ENCODE results near the gene ZNF207. TPM values are rescaled to one million over a fixed set of nuclear protein-coding genes. Genes with fewer than 3 reads are reported as not detected.

ZNF207 gene
- total and polyA plus RNA-seq, 5 donors from 2014 or later: 149 to 316 (median 185) TPM

DNA sequence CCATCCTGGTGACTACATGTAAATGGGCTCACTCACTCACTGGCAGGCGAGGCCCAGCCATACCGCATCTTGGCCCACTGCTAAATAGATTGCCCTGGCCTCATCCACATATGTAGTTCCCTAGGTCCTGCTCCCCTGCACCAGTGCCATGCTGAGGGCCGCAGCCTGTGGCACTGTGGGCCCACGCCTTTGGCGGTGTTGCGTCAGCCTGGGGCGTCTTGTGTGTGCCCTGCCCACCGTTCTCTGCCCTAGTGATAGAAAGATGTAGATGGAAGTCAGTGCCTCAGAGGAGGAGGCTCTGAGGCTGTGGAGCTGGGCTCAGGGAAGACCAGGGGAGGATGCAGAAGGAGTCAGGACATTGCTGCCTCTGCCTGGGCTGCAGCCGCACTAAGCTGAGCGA lies 26.9 kb upstream of the ZNF207 start:
- Histone ChIP-seq H3K4me3 (ENCODE audit: low read depth, low read length) (no peak overlapping the region), H3K36me3 (ENCODE audit: control insufficient read depth, insufficient read depth, low read length) (no peaks in the 10 kb centered on the region), H3K27ac (ENCODE audit: insufficient read depth, low read length, poor library complexity, severe bottlenecking) (no peak overlapping the region), H3K27me3 (ENCODE audit: control insufficient read depth, insufficient read depth, low read length) (no peaks in the 10 kb centered on the region), H3K9me3 (ENCODE audit: control insufficient read depth in 2 of 2, low read length in 2 of 2) (no peaks in the 10 kb centered on the region), H3K4me1 (ENCODE audit: control insufficient read depth, insufficient read depth, low read length, poor library complexity, severe bottlenecking) (no peaks in the 10 kb centered on the region)
- Mint-ChIP-seq H3K4me1 (peaks cover 0 to 17% (median 1%) of the 10 kb centered on the region in 4 donors), H3K27me3 (peaks cover 5% of the 10 kb centered on the region), H3K27ac (peak overlapping the region in 1 of 3 donors; percentile 26), H3K36me3 (no peaks in the 10 kb centered on the region), H3K9me3 (no peaks in the 10 kb centered on the region), H3K4me3 (no peak overlapping the region)
- no peak for ATAC-seq (ENCODE audit: low read depth in 2 of 2)
- no peak for DNase-seq

DNA sequence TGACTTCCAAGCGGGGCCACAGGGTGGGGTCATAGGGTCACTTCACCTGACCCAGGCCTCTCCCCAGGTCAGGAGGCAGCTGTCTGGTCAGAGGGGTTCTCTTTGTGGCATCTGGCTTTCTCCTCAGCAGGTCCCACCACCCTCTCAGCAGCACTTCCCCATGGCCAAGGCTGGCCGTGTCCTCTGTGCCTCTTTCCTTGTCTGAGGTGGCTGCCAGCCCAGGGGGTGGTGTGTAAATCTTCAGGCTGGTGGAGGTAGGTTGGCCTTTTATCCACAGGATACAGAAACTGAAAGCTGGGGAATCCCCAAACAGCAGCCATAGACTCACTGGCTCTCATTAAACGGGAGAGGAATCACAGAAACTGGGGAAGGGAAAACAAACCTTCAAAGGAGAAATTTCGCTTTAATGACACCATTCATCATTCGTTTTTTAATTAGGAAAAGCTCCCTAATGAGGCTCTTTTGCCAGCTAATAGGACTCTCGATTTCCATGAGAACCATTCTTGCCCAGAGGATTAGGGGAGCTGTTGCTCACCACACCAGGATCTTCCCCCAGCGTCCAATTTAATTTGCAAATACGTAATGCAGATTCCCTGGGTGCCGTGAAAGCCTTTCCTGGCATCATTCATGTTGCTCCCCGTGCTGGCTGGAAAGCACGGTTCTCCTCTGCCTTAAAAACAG lies 26.0 kb upstream of the ZNF207 start:
- H3K4me3 Mint-ChIP-seq: no peak overlapping the region

DNA sequence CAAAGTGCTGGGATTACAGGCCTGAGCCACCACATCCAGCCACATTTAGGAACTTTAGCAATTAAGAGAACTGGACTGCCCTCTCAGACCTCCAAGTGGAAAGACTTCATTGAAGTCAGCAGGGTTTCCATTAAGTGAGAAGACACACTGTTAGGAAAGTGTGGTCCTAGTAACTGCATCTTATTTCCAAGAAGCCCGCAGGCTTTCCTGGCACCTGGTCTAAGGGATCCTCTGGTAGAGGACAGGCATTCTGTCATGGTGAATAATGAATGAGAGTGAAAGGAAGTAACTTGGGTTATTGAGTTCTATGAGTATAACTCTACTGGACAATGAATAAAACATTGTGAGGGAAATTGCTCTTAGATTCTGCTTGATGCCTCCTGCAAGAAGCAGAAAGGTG lies 22.0 kb upstream of the ZNF207 start:
- DNase-seq (no peak), ATAC-seq (ENCODE audit: low read depth in 2 of 2) (no peak)
- Histone ChIP-seq H3K36me3 (ENCODE audit: control insufficient read depth, insufficient read depth, low read length) (peaks cover under 1% of the 10 kb centered on the region), H3K9me3 (ENCODE audit: control insufficient read depth in 2 of 2, low read length in 2 of 2) (no peaks in the 10 kb centered on the region), H3K27me3 (ENCODE audit: control insufficient read depth, insufficient read depth, low read length) (no peaks in the 10 kb centered on the region), H3K4me3 (ENCODE audit: low read depth, low read length) (no peak overlapping the region), H3K4me1 (ENCODE audit: control insufficient read depth, insufficient read depth, low read length, poor library complexity, severe bottlenecking) (no peaks in the 10 kb centered on the region), H3K27ac (ENCODE audit: insufficient read depth, low read length, poor library complexity, severe bottlenecking) (no peak overlapping the region)
- H3K27me3 Mint-ChIP-seq: no peaks in the 10 kb centered on the region
- H3K9me3 Mint-ChIP-seq: no peaks in the 10 kb centered on the region
- no peak overlapping the region for H3K4me3 Mint-ChIP-seq
- peak overlapping the region in 1 of 3 donors; percentile 10 for H3K27ac Mint-ChIP-seq
- H3K4me1 Mint-ChIP-seq: peaks cover 10 to 26% (median 11%) of the 10 kb centered on the region in 4 donors
- no peaks in the 10 kb centered on the region for H3K36me3 Mint-ChIP-seq

More for the DNA sequence above, 26.0 kb upstream of the ZNF207 start:
- H3K4me3 ChIP-seq (ENCODE audit: low read depth, low read length): no peak overlapping the region
- Mint-ChIP-seq H3K4me1 (peaks cover 0 to 15% (median 1%) of the 10 kb centered on the region in 4 donors), H3K36me3 (no peaks in the 10 kb centered on the region), H3K9me3 (no peaks in the 10 kb centered on the region), H3K27me3 (peaks cover 5% of the 10 kb centered on the region), H3K27ac (peak overlapping the region in 2 of 3 donors; percentile 15 to 26)
- H3K4me1 ChIP-seq (ENCODE audit: control insufficient read depth, insufficient read depth, low read length, poor library complexity, severe bottlenecking): no peaks in the 10 kb centered on the region
- H3K9me3 ChIP-seq (ENCODE audit: control insufficient read depth in 2 of 2, low read length in 2 of 2): no peaks in the 10 kb centered on the region
- peak; percentile 19 to 53 for ATAC-seq (ENCODE audit: low read depth in 2 of 2)
- DNase-seq: peak in 1 of 3 donors; percentile 59
- H3K36me3 ChIP-seq (ENCODE audit: control insufficient read depth, insufficient read depth, low read length): no peaks in the 10 kb centered on the region
- H3K27me3 ChIP-seq (ENCODE audit: control insufficient read depth, insufficient read depth, low read length): no peaks in the 10 kb centered on the region
- H3K27ac ChIP-seq (ENCODE audit: insufficient read depth, low read length, poor library complexity, severe bottlenecking): no peak overlapping the region

DNA sequence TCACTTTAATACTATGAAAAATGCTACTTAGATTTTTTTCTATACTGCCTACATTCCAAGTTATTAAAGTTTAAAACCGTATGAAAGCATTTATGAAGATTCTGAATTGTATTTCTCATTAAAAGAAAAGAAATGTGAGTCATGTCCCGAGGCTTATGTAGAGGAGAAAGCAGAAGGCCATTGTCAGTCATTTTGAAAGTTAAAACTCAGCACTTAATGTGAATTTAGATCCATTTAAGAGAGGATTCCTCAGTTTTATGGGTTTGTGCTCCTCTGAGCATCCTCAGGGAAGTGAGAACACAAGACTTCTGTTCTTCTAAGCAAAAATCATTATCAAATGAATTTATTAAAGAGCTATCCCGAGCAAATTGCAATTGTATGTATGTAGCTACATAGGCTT lies 19.8 kb upstream of the ZNF207 start:
- H3K4me1 ChIP-seq (ENCODE audit: control insufficient read depth, insufficient read depth, low read length, poor library complexity, severe bottlenecking): no peaks in the 10 kb centered on the region
- no peak overlapping the region for H3K27ac Mint-ChIP-seq
- no peaks in the 10 kb centered on the region for H3K9me3 ChIP-seq (ENCODE audit: control insufficient read depth in 2 of 2, low read length in 2 of 2)
- H3K36me3 ChIP-seq (ENCODE audit: control insufficient read depth, insufficient read depth, low read length): peaks cover 20% of the 10 kb centered on the region
- no peaks in the 10 kb centered on the region for H3K27me3 ChIP-seq (ENCODE audit: control insufficient read depth, insufficient read depth, low read length)
- no peak overlapping the region for H3K4me3 ChIP-seq (ENCODE audit: low read depth, low read length)
- no peak for ATAC-seq (ENCODE audit: low read depth in 2 of 2)
- no peaks in the 10 kb centered on the region for H3K27me3 Mint-ChIP-seq
- DNase-seq: no peak
- H3K36me3 Mint-ChIP-seq: peaks cover 13% of the 10 kb centered on the region
- H3K4me3 Mint-ChIP-seq: no peak overlapping the region
- no peaks in the 10 kb centered on the region for H3K9me3 Mint-ChIP-seq
- H3K4me1 Mint-ChIP-seq: peaks cover 7 to 19% (median 12%) of the 10 kb centered on the region in 4 donors
- H3K27ac ChIP-seq (ENCODE audit: insufficient read depth, low read length, poor library complexity, severe bottlenecking): no peak overlapping the region

DNA sequence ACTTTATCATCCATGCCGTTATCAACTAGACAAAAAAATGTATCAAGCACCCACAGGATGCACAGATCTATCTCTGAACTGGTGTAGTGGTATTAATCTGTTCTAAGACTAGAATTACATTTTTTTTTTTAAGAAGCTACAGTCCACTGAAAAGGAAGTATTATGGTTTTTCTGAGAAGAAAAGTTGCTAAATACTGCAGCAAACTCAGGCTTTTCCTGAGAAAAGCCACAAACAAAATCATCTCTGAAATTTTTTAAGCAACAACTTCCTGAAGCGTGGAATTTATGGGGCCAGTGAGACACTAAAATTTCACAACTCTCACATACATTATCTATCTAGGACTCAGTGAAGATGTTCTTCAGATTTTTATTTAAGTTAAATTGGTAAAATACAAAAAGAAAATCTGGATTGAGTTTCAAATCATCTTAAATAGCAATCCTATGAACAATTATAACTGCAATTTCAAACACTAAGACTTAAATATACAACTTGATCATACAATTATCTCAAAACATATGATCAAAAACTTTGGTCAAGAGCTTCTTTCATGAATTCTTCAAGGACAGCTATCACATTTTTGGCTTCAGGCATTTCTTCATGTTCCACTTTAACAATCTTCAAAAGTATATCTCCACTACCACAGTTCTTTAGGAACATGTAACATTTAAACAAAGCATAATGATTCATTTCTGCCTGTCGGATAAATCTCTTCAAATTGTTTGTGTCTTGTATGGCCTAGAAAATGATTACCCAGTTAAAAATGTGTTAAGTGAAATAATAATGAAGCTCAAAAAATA lies 18.5 kb upstream of the ZNF207 start:
- Mint-ChIP-seq H3K4me3 (no peak overlapping the region), H3K4me1 (peaks cover 7 to 19% (median 12%) of the 10 kb centered on the region in 4 donors), H3K9me3 (no peaks in the 10 kb centered on the region), H3K27ac (peak overlapping the region in 1 of 3 donors; percentile 74), H3K27me3 (no peaks in the 10 kb centered on the region), H3K36me3 (peaks cover 21% of the 10 kb centered on the region)
- Histone ChIP-seq H3K36me3 (ENCODE audit: control insufficient read depth, insufficient read depth, low read length) (peaks cover 29% of the 10 kb centered on the region), H3K4me1 (ENCODE audit: control insufficient read depth, insufficient read depth, low read length, poor library complexity, severe bottlenecking) (no peaks in the 10 kb centered on the region), H3K27ac (ENCODE audit: insufficient read depth, low read length, poor library complexity, severe bottlenecking) (no peak overlapping the region), H3K4me3 (ENCODE audit: low read depth, low read length) (no peak overlapping the region), H3K27me3 (ENCODE audit: control insufficient read depth, insufficient read depth, low read length) (no peaks in the 10 kb centered on the region), H3K9me3 (ENCODE audit: control insufficient read depth in 2 of 2, low read length in 2 of 2) (no peaks in the 10 kb centered on the region)
- peak in 1 of 3 donors; percentile 73 for DNase-seq
- ATAC-seq (ENCODE audit: low read depth in 2 of 2): no peak

DNA sequence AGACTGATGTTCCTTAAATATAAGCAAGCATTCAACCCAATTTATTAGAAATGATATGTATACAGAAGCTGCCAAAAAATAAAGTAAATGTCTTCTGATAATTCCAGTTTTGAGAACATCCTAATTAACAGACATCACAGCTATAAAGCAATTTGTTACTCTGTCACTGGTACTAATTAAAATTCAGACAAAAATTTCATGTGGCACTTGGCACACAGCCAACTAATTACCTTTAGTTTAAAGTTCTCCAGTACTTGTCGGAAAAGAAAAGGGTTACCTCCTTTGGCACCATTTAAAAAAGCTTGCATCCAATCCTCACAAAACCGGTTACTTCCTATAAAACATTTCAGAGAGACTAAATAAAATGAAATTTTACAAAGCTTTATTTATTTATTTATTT lies 16.8 kb upstream of the ZNF207 start:
- no peaks in the 10 kb centered on the region for H3K9me3 Mint-ChIP-seq
- H3K27ac Mint-ChIP-seq: no peak overlapping the region
- H3K4me3 ChIP-seq (ENCODE audit: low read depth, low read length): no peak overlapping the region
- DNase-seq (no peak), ATAC-seq (ENCODE audit: low read depth in 2 of 2) (no peak)
- H3K4me1 Mint-ChIP-seq: peaks cover 7 to 19% (median 12%) of the 10 kb centered on the region in 4 donors
- H3K9me3 ChIP-seq (ENCODE audit: control insufficient read depth in 2 of 2, low read length in 2 of 2): no peaks in the 10 kb centered on the region
- H3K36me3 Mint-ChIP-seq: peaks cover 26% of the 10 kb centered on the region
- no peaks in the 10 kb centered on the region for H3K27me3 Mint-ChIP-seq
- peaks cover 41% of the 10 kb centered on the region for H3K36me3 ChIP-seq (ENCODE audit: control insufficient read depth, insufficient read depth, low read length)
- no peak overlapping the region for H3K27ac ChIP-seq (ENCODE audit: insufficient read depth, low read length, poor library complexity, severe bottlenecking)
- no peaks in the 10 kb centered on the region for H3K27me3 ChIP-seq (ENCODE audit: control insufficient read depth, insufficient read depth, low read length)
- H3K4me1 ChIP-seq (ENCODE audit: control insufficient read depth, insufficient read depth, low read length, poor library complexity, severe bottlenecking): no peaks in the 10 kb centered on the region
- H3K4me3 Mint-ChIP-seq: no peak overlapping the region

DNA sequence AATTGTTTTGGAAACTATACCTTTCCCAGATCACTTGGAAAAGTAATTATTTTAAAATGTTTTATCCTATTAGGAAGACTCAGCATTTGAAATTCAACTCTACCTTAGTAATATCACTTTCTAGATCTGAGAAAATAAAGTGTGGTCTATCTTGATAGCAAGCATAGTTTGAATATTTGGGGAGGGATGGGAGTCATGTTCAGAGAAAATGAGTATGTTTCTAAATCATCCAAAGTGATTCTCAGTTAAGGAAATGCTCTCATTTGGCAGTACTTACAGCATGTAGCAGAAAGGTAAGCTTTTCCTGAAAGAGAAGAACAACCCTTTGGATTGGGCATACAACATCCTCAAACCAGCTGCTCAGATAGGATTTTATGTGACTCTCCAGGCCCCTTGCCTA lies 14.9 kb upstream of the ZNF207 start:
- DNase-seq (no peak), ATAC-seq (ENCODE audit: low read depth in 2 of 2) (no peak)
- Mint-ChIP-seq H3K4me3 (no peak overlapping the region), H3K4me1 (peaks cover 8 to 19% (median 13%) of the 10 kb centered on the region in 4 donors), H3K36me3 (peaks cover 31% of the 10 kb centered on the region), H3K27me3 (no peaks in the 10 kb centered on the region), H3K27ac (no peak overlapping the region), H3K9me3 (no peaks in the 10 kb centered on the region)
- Histone ChIP-seq H3K4me3 (ENCODE audit: low read depth, low read length) (no peak overlapping the region), H3K36me3 (ENCODE audit: control insufficient read depth, insufficient read depth, low read length) (peaks cover 43% of the 10 kb centered on the region), H3K9me3 (ENCODE audit: control insufficient read depth in 2 of 2, low read length in 2 of 2) (no peaks in the 10 kb centered on the region), H3K27ac (ENCODE audit: insufficient read depth, low read length, poor library complexity, severe bottlenecking) (no peak overlapping the region), H3K27me3 (ENCODE audit: control insufficient read depth, insufficient read depth, low read length) (no peaks in the 10 kb centered on the region), H3K4me1 (ENCODE audit: control insufficient read depth, insufficient read depth, low read length, poor library complexity, severe bottlenecking) (no peaks in the 10 kb centered on the region)
